ENCODE data around the gene FAM83F. TPM values are rescaled to one million over a fixed set of nuclear protein-coding genes. Genes with fewer than 3 reads are reported as not detected.

FAM83F gene
- polyA plus RNA-seq, 1 donor: 10.7 TPM

DNA sequence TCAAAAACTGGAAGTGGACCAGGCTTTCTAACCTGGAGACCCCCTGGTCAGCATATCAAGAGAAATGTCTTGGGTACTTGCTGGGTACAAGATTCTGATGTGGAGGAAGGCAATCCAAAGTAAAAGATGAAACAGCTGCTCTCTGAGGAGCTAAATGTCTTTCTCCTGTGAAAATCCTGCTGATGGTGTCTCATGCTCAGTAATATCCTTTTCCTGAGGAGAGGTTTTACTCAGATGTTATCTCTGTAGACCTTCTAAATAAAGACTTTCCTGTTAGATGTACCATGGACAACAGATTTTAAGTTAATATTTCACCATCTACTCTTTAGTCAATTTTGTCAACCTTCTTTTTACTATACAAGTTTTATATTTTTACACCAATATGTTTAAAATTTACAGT, 62.9 kb downstream of the FAM83F start:
- Histone ChIP-seq H3K4me1 (ENCODE audit: control insufficient read depth, insufficient read depth, low read length) (peaks cover 5% of the 10 kb centered on the region), H3K4me3 (ENCODE audit: low read length) (no peak overlapping the region), H3K36me3 (ENCODE audit: control insufficient read depth, insufficient read depth, low read length) (no peaks in the 10 kb centered on the region), H3K27ac (ENCODE audit: low read length) (no peak overlapping the region), H3K27me3 (ENCODE audit: control insufficient read depth, insufficient read depth, low read length) (no peaks in the 10 kb centered on the region), H3K9me3 (ENCODE audit: control insufficient read depth, low read depth, low read length) (no peaks in the 10 kb centered on the region)
- no peak for DNase-seq

DNA sequence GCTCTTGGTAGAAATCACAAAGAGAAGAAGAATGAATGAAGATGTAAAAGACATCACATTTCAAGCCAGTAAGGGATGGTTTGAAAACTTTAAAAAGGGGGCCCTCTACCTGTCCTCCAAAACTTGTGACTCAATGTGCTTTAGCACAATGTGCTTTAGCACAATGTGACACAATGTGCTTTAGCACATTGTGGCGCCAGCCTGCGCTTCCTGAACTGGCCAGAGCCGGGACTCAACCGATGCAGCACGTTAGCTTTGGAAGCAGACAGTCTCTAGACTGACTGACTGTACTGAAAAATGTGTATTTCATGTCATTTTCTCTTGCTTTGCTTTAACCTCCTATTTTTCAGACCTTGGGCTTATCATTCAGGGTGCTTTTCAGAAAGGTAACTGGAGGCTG, 63.5 kb downstream of the FAM83F start:
- no peak for DNase-seq
- H3K27me3 ChIP-seq (ENCODE audit: control insufficient read depth, insufficient read depth, low read length): no peaks in the 10 kb centered on the region

DNA sequence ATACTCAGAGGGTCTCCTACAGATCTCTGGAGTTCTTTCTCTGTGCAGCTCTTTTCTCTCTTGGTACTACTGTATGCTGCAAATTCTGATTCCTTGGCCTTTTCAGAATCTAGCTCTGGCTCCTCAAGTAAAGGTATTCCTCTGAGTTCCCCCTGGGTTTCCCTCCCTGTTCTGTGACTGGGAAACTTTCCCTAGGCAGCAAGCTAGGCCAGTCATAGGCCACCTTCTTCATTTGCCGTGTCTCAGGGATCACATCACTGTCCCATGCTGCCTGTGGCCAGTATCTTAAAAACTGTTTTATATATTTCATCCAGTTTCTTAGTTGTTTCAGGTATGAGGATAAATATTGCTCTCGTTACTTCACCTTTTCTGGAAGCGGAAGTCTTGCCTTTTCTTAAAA, 71.2 kb downstream of the FAM83F start:
- Histone ChIP-seq H3K27me3 (ENCODE audit: control insufficient read depth, insufficient read depth, low read length) (no peaks in the 10 kb centered on the region), H3K4me3 (ENCODE audit: low read length) (no peak overlapping the region), H3K27ac (ENCODE audit: low read length) (no peak overlapping the region), H3K36me3 (ENCODE audit: control insufficient read depth, insufficient read depth, low read length) (no peaks in the 10 kb centered on the region), H3K9me3 (ENCODE audit: control insufficient read depth, low read depth, low read length) (no peaks in the 10 kb centered on the region), H3K4me1 (ENCODE audit: control insufficient read depth, insufficient read depth, low read length) (peaks cover under 1% of the 10 kb centered on the region)
- WGBS (ENCODE audit: insufficient coverage, low lambda C conversion rate): 100% methylated on average over 2 of the region's 3 CpGs
- no peak for DNase-seq

More for the DNA sequence above, 63.5 kb downstream of the FAM83F start:
- Histone ChIP-seq H3K9me3 (ENCODE audit: control insufficient read depth, low read depth, low read length) (no peaks in the 10 kb centered on the region), H3K4me3 (ENCODE audit: low read length) (no peak overlapping the region), H3K4me1 (ENCODE audit: control insufficient read depth, insufficient read depth, low read length) (peaks cover 5% of the 10 kb centered on the region), H3K36me3 (ENCODE audit: control insufficient read depth, insufficient read depth, low read length) (no peaks in the 10 kb centered on the region), H3K27ac (ENCODE audit: low read length) (no peak overlapping the region)
- WGBS (ENCODE audit: insufficient coverage, low lambda C conversion rate): no CpG with 5 or more reads among the region's 5 CpGs

DNA sequence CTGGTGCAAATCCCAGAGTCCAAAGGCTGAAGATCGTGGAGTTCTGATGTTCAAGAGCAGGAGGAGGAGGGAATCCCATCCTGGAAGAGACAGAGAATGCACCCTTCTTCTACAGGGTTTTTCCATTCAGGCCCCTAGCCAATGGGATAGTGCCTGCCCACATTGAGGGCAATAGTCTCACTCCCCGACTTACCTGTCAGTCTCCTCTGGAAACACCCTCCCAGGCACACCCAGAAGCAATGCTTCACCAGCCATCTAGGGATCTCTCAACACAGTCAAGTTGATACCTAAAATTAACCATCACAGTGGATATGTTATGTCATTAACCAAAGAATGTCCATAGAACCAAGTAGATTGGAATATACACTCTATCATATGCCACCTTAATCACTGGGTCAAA, 72.9 kb downstream of the FAM83F start:
- Histone ChIP-seq H3K36me3 (ENCODE audit: control insufficient read depth, insufficient read depth, low read length) (no peaks in the 10 kb centered on the region), H3K4me1 (ENCODE audit: control insufficient read depth, insufficient read depth, low read length) (peaks cover 3% of the 10 kb centered on the region), H3K4me3 (ENCODE audit: low read length) (no peak overlapping the region), H3K27me3 (ENCODE audit: control insufficient read depth, insufficient read depth, low read length) (no peaks in the 10 kb centered on the region), H3K9me3 (ENCODE audit: control insufficient read depth, low read depth, low read length) (no peaks in the 10 kb centered on the region), H3K27ac (ENCODE audit: low read length) (no peak overlapping the region)
- DNase-seq: no peak
- no CpG with 5 or more reads among the region's 2 CpGs for WGBS (ENCODE audit: insufficient coverage, low lambda C conversion rate)

DNA sequence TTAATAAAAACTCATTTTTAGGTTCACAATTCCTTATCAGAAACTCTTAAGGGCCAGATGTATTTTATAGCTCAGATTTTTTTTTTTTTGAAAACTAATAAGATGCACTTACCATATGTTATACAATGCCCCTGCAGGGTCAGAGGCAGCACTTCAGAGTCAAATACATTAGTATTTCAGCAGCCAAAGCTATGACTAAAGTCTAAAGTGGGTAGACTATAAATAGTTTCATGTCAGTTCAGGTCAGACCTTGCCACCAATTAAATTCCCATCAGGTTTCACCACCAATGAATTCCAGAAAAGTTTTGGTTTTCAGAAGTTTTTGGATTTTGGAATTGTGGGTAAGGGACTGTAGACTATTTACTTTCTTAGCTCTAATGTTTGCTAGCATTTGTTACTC, 75.9 kb downstream of the FAM83F start:
- Histone ChIP-seq H3K36me3 (ENCODE audit: control insufficient read depth, insufficient read depth, low read length) (no peaks in the 10 kb centered on the region), H3K27me3 (ENCODE audit: control insufficient read depth, insufficient read depth, low read length) (no peaks in the 10 kb centered on the region), H3K4me1 (ENCODE audit: control insufficient read depth, insufficient read depth, low read length) (peaks cover 3% of the 10 kb centered on the region), H3K9me3 (ENCODE audit: control insufficient read depth, low read depth, low read length) (no peaks in the 10 kb centered on the region), H3K4me3 (ENCODE audit: low read length) (no peak overlapping the region), H3K27ac (ENCODE audit: low read length) (no peak overlapping the region)
- DNase-seq: peak in 1 of 2 donors; percentile 17

DNA sequence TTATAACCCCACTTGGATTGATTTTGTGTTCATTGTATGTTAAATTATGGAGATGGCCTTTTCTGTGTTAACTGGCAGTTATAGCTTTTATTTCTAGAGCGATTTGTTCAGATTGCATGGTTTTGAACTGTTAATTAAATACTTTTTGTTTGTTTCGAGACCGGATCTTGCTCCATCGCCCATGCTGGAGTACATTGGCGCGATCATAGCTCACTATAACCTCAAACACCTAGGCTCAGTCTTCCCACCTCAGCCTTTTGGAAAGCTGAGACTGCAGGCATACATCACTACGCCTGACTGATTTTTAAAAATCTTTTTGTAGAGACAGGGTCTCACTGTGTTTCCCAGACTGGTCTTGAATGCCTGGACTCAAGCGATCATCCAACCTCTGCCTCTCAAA, 77.0 kb downstream of the FAM83F start:
- WGBS (ENCODE audit: insufficient coverage, low lambda C conversion rate): 100% methylated on average over 3 of the region's 8 CpGs
- peaks cover 3% of the 10 kb centered on the region for H3K4me1 ChIP-seq (ENCODE audit: control insufficient read depth, insufficient read depth, low read length)
- no peaks in the 10 kb centered on the region for H3K36me3 ChIP-seq (ENCODE audit: control insufficient read depth, insufficient read depth, low read length)
- no peaks in the 10 kb centered on the region for H3K27me3 ChIP-seq (ENCODE audit: control insufficient read depth, insufficient read depth, low read length)
- no peak for DNase-seq
- H3K27ac ChIP-seq (ENCODE audit: low read length): no peak overlapping the region
- H3K9me3 ChIP-seq (ENCODE audit: control insufficient read depth, low read depth, low read length): no peaks in the 10 kb centered on the region
- H3K4me3 ChIP-seq (ENCODE audit: low read length): no peak overlapping the region

DNA sequence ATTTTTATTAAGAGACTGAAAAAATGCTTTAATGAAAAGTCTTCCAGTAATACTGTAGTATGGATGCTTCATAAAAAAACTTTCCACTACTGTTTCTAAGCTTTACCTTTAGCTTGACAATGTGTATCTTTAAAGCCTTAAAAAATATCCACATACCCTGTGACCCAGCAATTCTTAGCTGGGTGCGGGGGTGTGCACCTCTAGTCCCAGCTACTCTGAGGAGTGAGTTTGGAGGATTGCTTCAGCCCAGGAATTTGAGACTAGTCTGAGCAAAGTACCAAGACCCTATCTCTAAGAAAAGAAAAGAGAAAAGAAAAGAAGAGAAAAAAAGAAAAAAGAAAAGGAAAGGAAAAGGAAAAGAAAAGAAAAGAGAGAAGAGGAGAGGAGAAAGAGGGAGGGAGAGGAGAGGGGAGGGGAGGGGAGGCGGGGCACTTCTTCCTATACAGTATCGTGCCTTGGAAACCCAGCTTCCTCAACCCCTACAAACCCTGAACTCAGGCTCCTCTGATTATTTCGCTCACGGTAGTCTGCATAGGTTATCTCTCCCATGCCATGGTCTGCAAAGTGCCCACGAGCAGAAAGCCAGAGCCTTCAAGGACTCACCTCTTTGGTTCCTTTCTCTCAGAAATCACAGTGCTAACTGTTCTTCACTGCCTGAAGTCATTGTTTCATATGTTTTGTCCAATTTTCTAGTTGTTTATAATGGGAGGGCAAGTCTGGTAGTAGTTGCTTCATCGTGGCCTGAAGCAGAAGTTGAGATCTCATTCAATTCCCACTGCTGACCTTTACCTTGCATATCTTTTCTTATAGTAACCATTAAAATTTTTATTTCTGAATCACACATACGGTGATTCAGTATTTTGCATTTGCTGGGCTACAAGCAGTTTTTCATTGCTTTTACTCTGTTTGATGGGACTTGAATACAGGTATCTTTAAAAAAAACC, 82.2 kb downstream of the FAM83F start:
- Histone ChIP-seq H3K9me3 (ENCODE audit: control insufficient read depth, low read depth, low read length) (no peaks in the 10 kb centered on the region), H3K27me3 (ENCODE audit: control insufficient read depth, insufficient read depth, low read length) (no peaks in the 10 kb centered on the region), H3K36me3 (ENCODE audit: control insufficient read depth, insufficient read depth, low read length) (no peaks in the 10 kb centered on the region), H3K4me1 (ENCODE audit: control insufficient read depth, insufficient read depth, low read length) (no peaks in the 10 kb centered on the region), H3K27ac (ENCODE audit: low read length) (no peak overlapping the region), H3K4me3 (ENCODE audit: low read length) (no peak overlapping the region)
- 97% methylated on average over 3 of the region's 8 CpGs for WGBS (ENCODE audit: insufficient coverage, low lambda C conversion rate)
- DNase-seq: no peak

DNA sequence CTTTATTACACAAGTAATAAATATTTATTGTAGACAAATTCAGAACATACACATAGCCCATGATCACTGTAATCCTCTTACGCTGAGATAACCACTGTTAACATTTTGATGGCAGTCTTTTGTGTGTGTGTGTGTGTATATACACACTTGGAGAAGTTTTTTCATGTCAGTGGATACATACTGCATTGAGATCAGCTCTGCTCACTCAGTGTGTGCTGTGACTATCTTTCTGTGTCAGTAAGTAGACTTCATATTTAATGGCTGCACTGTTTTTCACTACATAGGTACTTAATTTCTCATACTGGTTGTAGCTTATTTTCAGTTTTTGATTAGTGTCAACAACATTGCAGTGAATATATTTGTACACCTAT, 82.9 kb downstream of the FAM83F start:
- WGBS (ENCODE audit: insufficient coverage, low lambda C conversion rate): no CpG with 5 or more reads among the region's 1 CpG
- no peak overlapping the region for H3K4me3 ChIP-seq (ENCODE audit: low read length)
- no peak for DNase-seq
- H3K27me3 ChIP-seq (ENCODE audit: control insufficient read depth, insufficient read depth, low read length): no peaks in the 10 kb centered on the region
- no peak overlapping the region for H3K27ac ChIP-seq (ENCODE audit: low read length)
- no peaks in the 10 kb centered on the region for H3K4me1 ChIP-seq (ENCODE audit: control insufficient read depth, insufficient read depth, low read length)
- H3K9me3 ChIP-seq (ENCODE audit: control insufficient read depth, low read depth, low read length): no peaks in the 10 kb centered on the region
- H3K36me3 ChIP-seq (ENCODE audit: control insufficient read depth, insufficient read depth, low read length): no peaks in the 10 kb centered on the region

DNA sequence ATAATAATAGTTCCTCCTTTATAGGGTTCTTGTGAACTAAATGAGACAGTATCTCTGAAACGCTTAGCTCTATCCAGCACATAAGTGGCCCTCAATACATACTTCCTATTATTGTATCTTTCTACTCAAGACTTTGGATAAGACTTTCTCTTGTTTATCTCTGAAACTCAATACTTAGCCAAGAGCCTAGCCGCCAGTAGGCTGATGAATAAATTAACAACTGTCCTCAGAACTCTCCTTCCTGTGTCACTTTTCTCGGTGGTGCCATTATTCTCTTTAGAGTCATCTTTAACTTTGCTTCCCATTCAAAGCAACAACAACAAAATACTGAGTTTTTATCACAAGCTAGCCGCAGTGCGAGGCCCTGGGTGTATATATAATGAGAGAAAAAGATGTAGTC, 86.9 kb downstream of the FAM83F start:
- Histone ChIP-seq H3K4me3 (ENCODE audit: low read length) (no peak overlapping the region), H3K9me3 (ENCODE audit: control insufficient read depth, low read depth, low read length) (no peaks in the 10 kb centered on the region), H3K27me3 (ENCODE audit: control insufficient read depth, insufficient read depth, low read length) (no peaks in the 10 kb centered on the region), H3K36me3 (ENCODE audit: control insufficient read depth, insufficient read depth, low read length) (no peaks in the 10 kb centered on the region), H3K4me1 (ENCODE audit: control insufficient read depth, insufficient read depth, low read length) (no peaks in the 10 kb centered on the region), H3K27ac (ENCODE audit: low read length) (no peak overlapping the region)
- WGBS (ENCODE audit: insufficient coverage, low lambda C conversion rate): no CpG with 5 or more reads among the region's 5 CpGs
- no peak for DNase-seq

DNA sequence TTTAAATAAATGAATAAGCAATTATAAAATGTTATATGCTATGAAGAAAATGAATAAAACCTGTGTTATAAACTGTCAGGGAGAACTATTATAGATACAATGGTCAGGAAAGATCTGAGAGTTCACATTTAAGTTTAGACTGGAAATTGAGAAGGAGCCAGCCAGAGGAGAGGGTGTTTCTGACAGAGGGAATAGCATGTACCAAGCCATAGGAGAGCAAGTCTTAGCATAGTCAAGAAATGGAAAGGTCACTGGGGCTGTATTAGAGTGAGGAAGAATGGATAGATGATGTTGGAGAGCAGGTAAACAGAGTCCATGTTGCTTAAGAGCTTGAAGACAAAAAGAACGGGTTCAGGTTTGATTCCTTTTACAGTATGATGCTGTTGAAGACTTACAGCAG, 87.4 kb downstream of the FAM83F start:
- 80% methylated on average over 1 of the region's 1 CpG for WGBS (ENCODE audit: insufficient coverage, low lambda C conversion rate)
- no peak for DNase-seq
- H3K4me3 ChIP-seq (ENCODE audit: low read length): no peak overlapping the region
- H3K4me1 ChIP-seq (ENCODE audit: control insufficient read depth, insufficient read depth, low read length): no peaks in the 10 kb centered on the region
- no peaks in the 10 kb centered on the region for H3K27me3 ChIP-seq (ENCODE audit: control insufficient read depth, insufficient read depth, low read length)
- no peaks in the 10 kb centered on the region for H3K9me3 ChIP-seq (ENCODE audit: control insufficient read depth, low read depth, low read length)
- H3K27ac ChIP-seq (ENCODE audit: low read length): no peak overlapping the region
- H3K36me3 ChIP-seq (ENCODE audit: control insufficient read depth, insufficient read depth, low read length): no peaks in the 10 kb centered on the region

DNA sequence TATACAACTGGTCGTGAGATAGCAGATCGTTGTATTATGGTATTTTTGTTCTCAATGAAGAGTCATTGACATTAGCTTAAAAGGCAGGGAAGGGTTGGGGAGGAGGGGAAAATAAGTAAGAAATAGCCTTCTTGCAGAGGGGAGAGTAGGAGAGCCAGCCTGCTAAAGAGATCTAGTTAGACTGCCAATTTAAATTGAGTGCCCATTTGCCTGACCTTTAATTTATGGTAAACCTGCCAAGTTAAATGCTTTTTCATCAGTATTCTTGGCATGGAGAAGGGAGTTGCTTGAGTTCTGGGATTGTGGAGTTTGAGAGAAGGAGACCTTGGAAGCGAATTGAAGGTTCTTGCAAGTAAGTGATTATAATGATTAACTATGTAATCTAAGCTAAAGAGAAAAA, 89.0 kb downstream of the FAM83F start:
- 73% methylated on average over 3 of the region's 3 CpGs for WGBS (ENCODE audit: insufficient coverage, low lambda C conversion rate)
- Histone ChIP-seq H3K9me3 (ENCODE audit: control insufficient read depth, low read depth, low read length) (no peaks in the 10 kb centered on the region), H3K27me3 (ENCODE audit: control insufficient read depth, insufficient read depth, low read length) (no peaks in the 10 kb centered on the region), H3K4me1 (ENCODE audit: control insufficient read depth, insufficient read depth, low read length) (no peaks in the 10 kb centered on the region), H3K27ac (ENCODE audit: low read length) (no peak overlapping the region), H3K36me3 (ENCODE audit: control insufficient read depth, insufficient read depth, low read length) (no peaks in the 10 kb centered on the region), H3K4me3 (ENCODE audit: low read length) (no peak overlapping the region)
- DNase-seq: no peak
